HG02798 (cell line): ENCODE measurements around the gene NCCRP1.

ENCODE experiments used
- ATAC-seq: cut with Tn5 transposase; IDR thresholded peaks from one replicate; pipeline ENCODE4 v1.9.1; 2021; ENCODE audit warnings: mild to moderate bottlenecking; ENCODE audit not compliant: unreplicated experiment, poor library complexity

NCCRP1 gene

GRCh38 chr19:39163621-39164020 is 33.1 kb upstream of the NCCRP1 start:
- ATAC-seq, result no peak

DNA sequence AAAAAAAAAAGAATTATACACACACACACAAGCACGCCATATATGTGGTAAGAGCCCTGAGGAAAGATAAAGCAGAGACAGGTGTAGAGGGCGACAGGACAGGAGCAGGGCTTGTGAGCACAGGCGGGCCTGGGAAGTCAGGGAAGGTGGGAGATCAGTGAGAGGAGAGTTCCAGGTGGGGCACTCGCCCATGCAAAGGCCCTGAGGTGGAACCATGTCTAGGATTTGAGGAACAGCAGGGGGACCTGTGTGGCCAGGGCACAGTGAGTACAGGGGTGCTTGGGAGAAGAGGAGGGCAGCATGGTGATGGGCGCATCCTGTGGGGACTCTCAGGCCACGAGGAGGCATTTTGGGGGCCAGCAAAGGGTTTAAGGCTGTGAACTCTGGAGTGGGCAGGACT is 32.5 kb upstream of the NCCRP1 start:
- no peak for ATAC-seq

DNA sequence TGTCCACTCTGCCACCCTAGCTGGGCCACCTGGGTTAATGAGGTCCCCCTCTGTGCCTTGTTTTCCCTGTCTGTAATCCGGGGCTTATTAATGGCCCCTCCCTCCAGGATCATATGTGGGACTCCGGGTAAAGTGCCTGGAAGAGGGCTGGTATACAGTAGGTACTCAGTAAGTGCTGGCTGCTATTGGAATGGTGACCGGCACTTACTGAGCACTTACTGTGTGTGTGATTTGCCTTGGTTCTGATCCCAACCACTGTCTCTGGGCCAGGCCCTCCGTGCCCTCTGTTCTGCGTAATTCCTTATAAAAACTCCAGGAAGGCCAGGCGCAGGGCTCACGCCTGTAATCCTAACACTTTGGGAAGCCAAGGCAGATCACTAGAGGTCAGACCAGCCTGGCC is 30.9 kb upstream of the NCCRP1 start:
- ATAC-seq, result no peak

DNA sequence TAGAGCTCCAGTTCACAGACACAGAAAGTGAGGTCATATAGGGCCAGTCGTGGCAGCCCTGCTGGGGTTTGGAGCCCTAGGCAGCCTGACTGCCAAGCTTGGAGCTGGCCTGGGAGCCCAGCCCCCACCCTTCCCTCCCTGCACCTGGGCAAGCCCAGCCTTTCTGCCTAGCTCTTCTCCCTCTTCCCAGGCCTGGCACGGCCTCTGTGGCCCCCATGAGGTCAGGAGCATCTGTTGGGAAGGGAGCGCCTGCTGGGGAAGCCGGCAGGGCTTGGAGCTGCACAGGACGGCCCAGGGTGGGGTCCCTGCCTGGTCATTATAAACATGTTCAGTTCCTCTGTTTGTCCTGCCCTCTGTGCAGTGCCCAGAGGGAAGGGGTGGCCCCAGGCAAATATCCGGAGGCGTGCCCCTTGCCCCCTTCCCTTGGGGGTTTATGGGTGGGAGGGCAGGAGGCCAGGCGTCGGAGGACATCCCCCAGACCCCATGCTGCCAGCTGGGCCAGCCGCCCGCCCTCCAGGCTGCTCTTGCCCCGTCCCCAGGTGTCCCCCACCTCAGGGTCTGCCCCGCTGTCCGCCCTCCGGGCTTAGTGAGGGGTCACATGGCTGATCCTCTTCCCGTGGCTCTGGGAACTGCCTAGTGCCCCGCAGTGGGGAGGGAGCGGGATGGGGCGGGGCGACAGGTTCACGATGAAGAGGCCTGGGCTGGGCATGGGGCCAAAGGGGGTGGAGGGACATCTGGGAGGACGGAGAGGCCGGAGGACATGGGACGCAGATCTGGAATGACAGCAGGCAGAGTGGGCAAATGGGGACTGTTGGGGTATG is 30.0 kb upstream of the NCCRP1 start:
- ATAC-seq, result no peak

DNA sequence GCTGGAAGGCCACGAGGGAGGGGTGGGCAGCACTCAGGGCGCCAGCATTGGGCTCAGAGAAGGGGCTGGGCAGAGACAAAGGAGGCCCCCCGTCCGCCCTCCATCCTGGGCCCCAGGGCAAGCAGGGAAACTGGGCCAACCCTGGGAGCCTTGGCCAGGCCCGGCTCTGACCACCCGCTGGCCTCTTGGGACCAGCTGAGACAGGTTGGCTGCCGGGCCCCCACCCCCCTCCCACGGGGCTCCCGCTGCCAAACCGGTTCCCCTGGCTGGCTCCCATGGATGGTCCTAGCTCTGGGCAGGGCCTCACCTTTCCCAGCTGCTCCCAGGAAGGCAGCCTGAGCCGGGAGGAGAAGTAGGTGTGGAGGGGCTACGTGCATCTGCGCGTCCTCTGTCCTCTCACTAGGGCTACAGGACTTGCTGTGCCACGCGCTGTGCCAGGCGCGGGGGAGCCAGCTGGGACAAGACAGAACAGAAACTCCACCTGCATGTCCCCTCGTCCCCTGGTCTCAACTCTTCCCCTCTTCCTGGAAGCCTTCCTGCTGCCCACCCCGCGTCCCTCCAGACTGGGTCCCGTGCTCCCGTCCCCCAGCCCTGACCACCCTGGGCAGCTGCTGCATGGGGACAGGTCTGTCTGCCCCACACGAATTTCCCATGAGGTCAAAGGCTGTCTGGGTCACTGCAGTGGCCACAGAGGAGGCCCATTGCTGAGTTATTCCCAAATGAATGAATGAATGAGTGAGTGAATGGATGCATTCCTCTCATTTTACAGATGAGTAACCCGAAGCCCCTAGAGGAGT is 29.1 kb upstream of the NCCRP1 start:
- no peak for ATAC-seq

- ATAC-seq, result no peak
Observed at GRCh38 chr19:39168258-39169142, 28.3 kb upstream of the NCCRP1 start.

- no peak for ATAC-seq
Observed at GRCh38 chr19:39169143-39169810, 27.5 kb upstream of the NCCRP1 start.

- no peak for ATAC-seq
Observed at GRCh38 chr19:39170386-39171231, 26.2 kb upstream of the NCCRP1 start.

GRCh38 chr19:39171479-39172465 is 25.0 kb upstream of the NCCRP1 start:
- no peak for ATAC-seq

GRCh38 chr19:39172700-39173501 is 23.9 kb upstream of the NCCRP1 start:
- ATAC-seq, result no peak

- ATAC-seq, result no peak
Observed at GRCh38 chr19:39173502-39173991, 23.2 kb upstream of the NCCRP1 start.

- no peak for ATAC-seq
Observed at GRCh38 chr19:39174142-39174541, 22.6 kb upstream of the NCCRP1 start.

DNA sequence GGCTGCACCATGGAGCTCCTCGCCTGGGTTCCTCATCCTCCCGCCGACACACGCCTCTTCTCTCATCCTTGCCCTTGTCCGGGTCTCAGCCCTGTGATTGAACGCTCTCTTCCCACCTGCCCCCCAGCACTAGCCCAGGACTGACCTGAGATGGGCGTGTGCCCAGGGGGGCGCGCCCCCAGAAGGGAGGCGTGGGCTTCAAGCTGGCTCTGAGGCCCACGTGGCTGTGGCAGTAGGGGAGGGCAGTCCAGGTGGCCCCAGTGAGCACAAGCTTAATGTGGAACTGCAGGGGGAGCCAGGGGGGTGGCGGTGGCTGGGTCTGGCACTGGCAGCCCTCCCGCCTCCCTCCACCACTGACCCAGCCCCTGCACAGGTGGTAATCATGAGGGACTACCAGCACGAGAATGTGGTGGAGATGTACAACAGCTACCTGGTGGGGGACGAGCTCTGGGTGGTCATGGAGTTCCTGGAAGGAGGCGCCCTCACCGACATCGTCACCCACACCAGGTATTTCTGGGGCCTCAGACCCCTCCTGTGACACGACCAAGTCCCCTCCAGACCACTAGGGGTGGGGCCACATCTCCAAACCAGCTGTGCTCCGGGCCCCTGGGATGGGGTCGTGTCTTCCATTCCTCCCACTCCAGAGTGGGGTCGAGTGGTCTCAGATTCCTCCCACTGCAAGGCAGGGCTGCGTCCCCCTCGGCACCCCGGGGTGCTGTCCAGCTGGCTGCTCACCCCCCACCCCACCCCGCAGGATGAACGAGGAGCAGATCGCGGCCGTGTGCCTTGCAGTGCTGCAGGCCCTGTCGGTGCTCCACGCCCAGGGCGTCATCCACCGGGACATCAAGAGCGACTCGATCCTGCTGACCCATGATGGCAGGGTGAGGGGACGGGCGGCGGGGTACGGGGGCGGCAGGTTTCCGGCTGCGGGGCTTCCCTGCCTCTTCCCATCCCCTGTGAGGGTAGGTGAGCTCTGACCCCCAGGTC is 21.9 kb upstream of the NCCRP1 start:
- ATAC-seq, result no peak

- ATAC-seq, result no peak
Observed at GRCh38 chr19:39175564-39175963, 21.2 kb upstream of the NCCRP1 start.

GRCh38 chr19:39177110-39177699 is 19.6 kb upstream of the NCCRP1 start:
- no peak for ATAC-seq

DNA sequence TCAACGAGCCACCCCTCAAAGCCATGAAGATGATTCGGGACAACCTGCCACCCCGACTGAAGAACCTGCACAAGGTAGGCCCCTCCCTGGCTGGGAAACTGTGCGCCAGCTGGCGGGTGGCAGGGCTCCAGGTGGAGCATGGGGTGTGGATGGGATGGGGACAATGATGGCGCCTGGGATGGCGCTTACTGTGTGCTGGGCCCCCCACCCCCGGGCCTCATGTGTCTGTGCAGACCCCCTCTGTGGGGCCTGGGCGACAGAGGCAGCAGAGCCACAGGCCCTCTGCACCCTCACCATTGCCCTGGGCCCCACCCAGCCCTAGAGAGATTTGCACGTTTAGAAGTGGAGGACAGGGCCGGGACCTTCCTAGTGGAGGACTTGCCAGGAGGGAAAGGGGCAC is 19.0 kb upstream of the NCCRP1 start:
- ATAC-seq, result no peak
